Bronchus fibroblast of lung (primary cell): Measurements from ENCODE around the gene COMMD1. TPM values are rescaled to one million over a fixed set of nuclear protein-coding genes. Genes with fewer than 3 reads are reported as not detected.

Experiments used
- total RNA-seq: library from RNA; depleted of rRNA; stranded (reverse); fragments of >200 nt; gene quantifications from 2 replicates; pipeline ENCODE4 v1.2.3, GENCODE V29; 2015

The COMMD1 gene
- 55.4 and 56.7 TPM in 2 replicates for total RNA-seq

GRCh38 chr2:61905372-61906185, at the start of gene COMMD1:
COMMD1 (plus strand) TSS chr2:61905674; CDS start chr2:61905679, 5 bp downstream.

GRCh38 chr2:61888267-61889055, 17.0 kb upstream of the COMMD1 start, which contains the start of gene CCT4:
CCT4 (minus strand) TSS chr2:61888656; CDS start chr2:61888507, 149 bp downstream.

Other genes with a start within 250 kb of the COMMD1 start
- gene FAM161A, start 51.6 kb upstream of the COMMD1 start, total RNA-seq: 1.9 and 3.4 TPM in 2 replicates
- 189 and 208 TPM in 2 replicates for gene CCT4, start 17.0 kb upstream of the COMMD1 start, total RNA-seq